Measurements from ENCODE around the gene TNMD. TPM values are rescaled to one million over a fixed set of nuclear protein-coding genes. Genes with fewer than 3 reads are reported as not detected.

Gene TNMD
- total RNA-seq, 4 donors from 2014 or later: 0.68 to 1.1 TPM; not detected in 2

DNA sequence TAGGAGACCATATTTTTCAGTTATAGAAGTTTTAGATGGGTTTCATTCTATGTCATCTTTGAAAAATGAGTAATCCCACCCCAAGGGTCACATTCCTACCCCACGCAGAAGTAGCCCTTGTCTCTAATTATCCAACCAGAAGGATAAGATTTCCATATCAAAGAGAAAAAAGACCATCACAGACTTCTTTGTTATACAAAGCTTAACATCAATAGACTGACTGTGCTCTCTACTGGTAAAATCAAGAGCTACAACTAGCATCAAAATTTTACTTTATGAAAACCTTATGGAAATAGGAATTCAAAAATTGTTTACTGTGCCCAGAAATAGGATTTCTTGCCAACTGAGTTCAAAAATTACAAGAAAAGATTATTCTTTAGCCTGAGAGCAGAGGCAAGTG, 24.9 kb downstream of the TNMD start:
- Histone ChIP-seq H3K36me3 (no peaks in the 10 kb centered on the region), H3K4me1 (no peaks in the 10 kb centered on the region), H3K4me3 (no peak overlapping the region), H3K27me3 (no peaks in the 10 kb centered on the region), H3K27ac (no peak overlapping the region), H3K9me3 (no peaks in the 10 kb centered on the region)
- TF ChIP-seq CTCF (IDR thresholded peaks at IDR 0.05): peak; percentile 5 to 28 (median 19)
- TF ChIP-seq POLR2AphosphoS5 (IDR thresholded peaks at IDR 0.05): no peak
- no peak for TF ChIP-seq EP300 (IDR thresholded peaks at IDR 0.05; ENCODE audit: low read depth)
- no peak for TF ChIP-seq POLR2A (IDR thresholded peaks at IDR 0.05)
- 10% methylated on average over 1 of the region's 1 CpG; no CpG with 5 or more reads in 1 of the 2 donors for WGBS, 2 donors (ENCODE audit: low coverage in 1 of 2)
- in situ Hi-C loops (cut with MboI; ENCODE audit: low pct_ligation_motif_present in 1 of 4, low pct_unique_long_range_greater_than_20kb in 1 of 4, low sequenced_read_pairs in 3 of 4) (loop anchor here in 2 of 4 donors (25.0 kb wide), 1 partner anchor 97 kb away; no protein-coding TSS in a partner anchor), intact Hi-C loops (cut with DNase I; ENCODE audit: low total_unique reads) (no loop called here)
- DNase-seq: no peak

DNA sequence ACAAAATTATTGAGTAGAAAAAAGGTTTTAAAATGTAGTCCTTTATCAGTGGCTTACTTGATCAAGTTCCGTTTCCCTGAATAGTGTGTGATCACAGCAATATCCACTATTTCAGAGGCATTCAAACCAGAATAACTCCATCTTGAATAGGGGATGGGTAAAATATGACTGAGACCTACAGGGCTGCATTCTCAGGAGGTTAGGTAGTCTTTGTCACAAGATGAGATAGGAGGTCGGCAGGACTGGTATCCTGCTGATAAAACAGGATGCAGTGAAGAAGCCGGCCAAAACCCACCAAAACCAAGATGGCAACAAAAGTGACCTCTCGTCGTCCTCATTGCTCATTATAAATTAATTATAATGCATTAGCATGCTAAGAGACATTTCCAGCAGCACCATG, 27.2 kb downstream of the TNMD start:
- intact Hi-C loops (cut with DNase I; ENCODE audit: low total_unique reads): no loop called here
- TF ChIP-seq POLR2A (IDR thresholded peaks at IDR 0.05): no peak
- TF ChIP-seq EP300 (IDR thresholded peaks at IDR 0.05; ENCODE audit: low read depth): no peak
- TF ChIP-seq POLR2AphosphoS5 (IDR thresholded peaks at IDR 0.05): no peak
- no peak for TF ChIP-seq CTCF (IDR thresholded peaks at IDR 0.05)

DNA sequence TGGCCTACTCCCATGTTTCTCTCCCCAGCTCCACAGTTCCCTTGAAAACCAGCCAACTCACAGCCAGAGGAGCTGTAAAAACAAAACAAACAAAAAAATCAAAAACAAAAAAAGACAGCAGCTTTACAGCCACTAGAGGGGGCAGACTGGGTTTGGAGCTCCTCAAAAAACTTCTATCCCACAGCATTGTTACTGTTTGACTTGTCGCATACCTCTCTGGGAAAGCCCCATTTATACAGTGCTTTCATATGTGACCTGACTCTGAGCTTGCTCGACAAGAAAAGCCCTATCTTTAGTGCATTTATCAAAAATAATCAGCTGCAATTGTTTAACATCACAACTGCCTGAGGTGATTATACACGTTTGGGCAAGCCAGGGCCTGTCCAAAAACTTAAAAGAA, 30.3 kb downstream of the TNMD start:
- 22% methylated on average over 3 of the region's 3 CpGs; no CpG with 5 or more reads in 1 of the 2 donors for WGBS, 2 donors (ENCODE audit: low coverage in 1 of 2)
- Histone ChIP-seq H3K9me3 (no peaks in the 10 kb centered on the region), H3K27ac (no peak overlapping the region), H3K4me3 (no peak overlapping the region), H3K4me1 (no peaks in the 10 kb centered on the region), H3K27me3 (no peaks in the 10 kb centered on the region), H3K36me3 (no peaks in the 10 kb centered on the region)
- intact Hi-C loops (cut with DNase I; ENCODE audit: low total_unique reads) (no loop called here), in situ Hi-C loops (cut with MboI; ENCODE audit: low pct_ligation_motif_present in 1 of 4, low pct_unique_long_range_greater_than_20kb in 1 of 4, low sequenced_read_pairs in 3 of 4) (loop anchor here in 2 of 4 donors (25.0 kb wide), 1 partner anchor 103 kb away; no protein-coding TSS in a partner anchor)
- peak; percentile 18 for DNase-seq
- TF ChIP-seq POLR2AphosphoS5 (IDR thresholded peaks at IDR 0.05): no peak
- TF ChIP-seq CTCF (IDR thresholded peaks at IDR 0.05): peak; percentile 18 to 40 (median 34)

More for the DNA sequence above, 27.2 kb downstream of the TNMD start:
- in situ Hi-C loops (cut with MboI; ENCODE audit: low pct_ligation_motif_present in 1 of 4, low pct_unique_long_range_greater_than_20kb in 1 of 4, low sequenced_read_pairs in 3 of 4): loop anchor here in 2 of 4 donors (25.0 kb wide), 1 partner anchor 100 kb away; no protein-coding TSS in a partner anchor
- no peaks in the 10 kb centered on the region for H3K27me3 ChIP-seq
- WGBS, 2 donors (ENCODE audit: low coverage in 1 of 2): 78 to 83% methylated on average over 1 to 5 of the region's 5 CpGs
- H3K36me3 ChIP-seq: no peaks in the 10 kb centered on the region
- H3K4me1 ChIP-seq: no peaks in the 10 kb centered on the region
- H3K4me3 ChIP-seq: no peak overlapping the region
- no peak for DNase-seq
- no peak overlapping the region for H3K27ac ChIP-seq
- no peaks in the 10 kb centered on the region for H3K9me3 ChIP-seq

- intact Hi-C loops (cut with DNase I; ENCODE audit: low total_unique reads) (no loop called here), in situ Hi-C loops (cut with MboI; ENCODE audit: low pct_ligation_motif_present in 1 of 4, low pct_unique_long_range_greater_than_20kb in 1 of 4, low sequenced_read_pairs in 3 of 4) (loop anchor here in 2 of 4 donors (25.0 kb wide), 1 partner anchor 111 kb away; no protein-coding TSS in a partner anchor)
- DNase-seq: no peak
- Histone ChIP-seq H3K4me3 (no peak overlapping the region), H3K9me3 (no peaks in the 10 kb centered on the region), H3K4me1 (no peaks in the 10 kb centered on the region), H3K27me3 (no peaks in the 10 kb centered on the region), H3K36me3 (no peaks in the 10 kb centered on the region), H3K27ac (no peak overlapping the region)
- no peak for TF ChIP-seq CTCF (IDR thresholded peaks at IDR 0.05)
- no peak for TF ChIP-seq EP300 (IDR thresholded peaks at IDR 0.05; ENCODE audit: low read depth)
- TF ChIP-seq POLR2A (IDR thresholded peaks at IDR 0.05): no peak
- no peak for TF ChIP-seq POLR2AphosphoS5 (IDR thresholded peaks at IDR 0.05)
- 40 to 73% methylated on average over 1 to 4 of the region's 4 CpGs for WGBS, 2 donors (ENCODE audit: low coverage in 1 of 2)
Observed at GRCh38 chrX:100623001-100623400, 38.3 kb downstream of the TNMD start.
